Measurements from ENCODE around the gene PPP1R1C. TPM values are rescaled to one million over a fixed set of nuclear protein-coding genes. Genes with fewer than 3 reads are reported as not detected.
A peak's percentile ranks its signal among the peaks of the same experiment; 100 is the strongest.
"Not testable (repeated sequence)": the region's sequence is repeated elsewhere in the genome, so short reads cannot be mapped to it uniquely, and the experiment has no call there.

PPP1R1C gene
- total RNA-seq, 1 donor from 2014 or later: 0.51 TPM

- no peak for DNase-seq (ENCODE audit: low read depth)
Observed at GRCh38 chr2:182006595-182007341, 21.1 kb downstream of the PPP1R1C start.

GRCh38 chr2:182014284-182014683 lies 28.6 kb downstream of the PPP1R1C start:
- no peak for DNase-seq (ENCODE audit: low read depth)

- peak; percentile 31 for DNase-seq (ENCODE audit: low read depth)
Observed at GRCh38 chr2:182015334-182016109, 29.9 kb downstream of the PPP1R1C start.

GRCh38 chr2:182018218-182018617 lies 32.6 kb downstream of the PPP1R1C start:
- no peak for DNase-seq (ENCODE audit: low read depth)

- no peak for DNase-seq (ENCODE audit: low read depth)
Observed at GRCh38 chr2:182019731-182020130, 34.1 kb downstream of the PPP1R1C start.

GRCh38 chr2:182020286-182021070 lies 34.8 kb downstream of the PPP1R1C start:
- no peak for DNase-seq (ENCODE audit: low read depth)

- DNase-seq (ENCODE audit: low read depth): no peak
Observed at GRCh38 chr2:182023235-182023634, 37.6 kb downstream of the PPP1R1C start.

GRCh38 chr2:182030875-182031274 lies 45.2 kb downstream of the PPP1R1C start:
- DNase-seq (ENCODE audit: low read depth): not testable (repeated sequence)

- no peak for DNase-seq (ENCODE audit: low read depth)
Observed at GRCh38 chr2:182031956-182032355, 46.3 kb downstream of the PPP1R1C start.

- DNase-seq (ENCODE audit: low read depth): no peak
Observed at GRCh38 chr2:182033449-182033848, 47.8 kb downstream of the PPP1R1C start.

GRCh38 chr2:182038576-182038975 lies 52.9 kb downstream of the PPP1R1C start:
- DNase-seq (ENCODE audit: low read depth): peak; percentile 76

- DNase-seq (ENCODE audit: low read depth): peak; percentile 25
Observed at GRCh38 chr2:182043021-182043420, 57.4 kb downstream of the PPP1R1C start.

- DNase-seq (ENCODE audit: low read depth): no peak
Observed at GRCh38 chr2:182043861-182044260, 58.2 kb downstream of the PPP1R1C start.

- DNase-seq (ENCODE audit: low read depth): no peak
Observed at GRCh38 chr2:182047544-182047943, 61.9 kb downstream of the PPP1R1C start.

- no peak for DNase-seq (ENCODE audit: low read depth)
Observed at GRCh38 chr2:182048088-182048487, 62.4 kb downstream of the PPP1R1C start.

GRCh38 chr2:182048621-182049020 lies 63.0 kb downstream of the PPP1R1C start:
- no peak for DNase-seq (ENCODE audit: low read depth)

- no peak for DNase-seq (ENCODE audit: low read depth)
Observed at GRCh38 chr2:182049372-182050148, 63.9 kb downstream of the PPP1R1C start.

GRCh38 chr2:182050333-182051135 lies 64.9 kb downstream of the PPP1R1C start:
- no peak for DNase-seq (ENCODE audit: low read depth)

- no peak for DNase-seq (ENCODE audit: low read depth)
Observed at GRCh38 chr2:182055993-182056392, 70.3 kb downstream of the PPP1R1C start.

GRCh38 chr2:182057002-182057401 lies 71.3 kb downstream of the PPP1R1C start:
- DNase-seq (ENCODE audit: low read depth): no peak

Measured in myocyte (in vitro differentiated cells).